GM12865 (cell line): ENCODE data around the gene THSD7B.

Source experiments
- DNase-seq: peaks from one replicate; pipeline ENCODE4 v3.0.0; 2010; ENCODE audit warnings: low read depth
- H3K4me3 ChIP-seq: 2 replicates; pipeline ENCODE4 v1.5.1; 2011; ENCODE audit warnings: mild to moderate bottlenecking, low read depth, low read length, control low read depth
- TF ChIP-seq, protein P1 (sequence below): IDR thresholded peaks from 2 replicates; pipeline ENCODE4 v1.5.1; 2011; ENCODE audit warnings: low read length, control low read depth, low read depth, inconsistent platforms; ENCODE audit not compliant: insufficient read depth; ENCODE audit errors: missing control alignments

Gene THSD7B

GRCh38 chr2:136990316-136990715, 225.0 kb downstream of the THSD7B start:
- DNase-seq, result no peak
- no peak overlapping the region for H3K4me3 ChIP-seq
- TF ChIP-seq, protein P1, sequence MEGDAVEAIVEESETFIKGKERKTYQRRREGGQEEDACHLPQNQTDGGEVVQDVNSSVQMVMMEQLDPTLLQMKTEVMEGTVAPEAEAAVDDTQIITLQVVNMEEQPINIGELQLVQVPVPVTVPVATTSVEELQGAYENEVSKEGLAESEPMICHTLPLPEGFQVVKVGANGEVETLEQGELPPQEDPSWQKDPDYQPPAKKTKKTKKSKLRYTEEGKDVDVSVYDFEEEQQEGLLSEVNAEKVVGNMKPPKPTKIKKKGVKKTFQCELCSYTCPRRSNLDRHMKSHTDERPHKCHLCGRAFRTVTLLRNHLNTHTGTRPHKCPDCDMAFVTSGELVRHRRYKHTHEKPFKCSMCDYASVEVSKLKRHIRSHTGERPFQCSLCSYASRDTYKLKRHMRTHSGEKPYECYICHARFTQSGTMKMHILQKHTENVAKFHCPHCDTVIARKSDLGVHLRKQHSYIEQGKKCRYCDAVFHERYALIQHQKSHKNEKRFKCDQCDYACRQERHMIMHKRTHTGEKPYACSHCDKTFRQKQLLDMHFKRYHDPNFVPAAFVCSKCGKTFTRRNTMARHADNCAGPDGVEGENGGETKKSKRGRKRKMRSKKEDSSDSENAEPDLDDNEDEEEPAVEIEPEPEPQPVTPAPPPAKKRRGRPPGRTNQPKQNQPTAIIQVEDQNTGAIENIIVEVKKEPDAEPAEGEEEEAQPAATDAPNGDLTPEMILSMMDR, result no peak

DNA sequence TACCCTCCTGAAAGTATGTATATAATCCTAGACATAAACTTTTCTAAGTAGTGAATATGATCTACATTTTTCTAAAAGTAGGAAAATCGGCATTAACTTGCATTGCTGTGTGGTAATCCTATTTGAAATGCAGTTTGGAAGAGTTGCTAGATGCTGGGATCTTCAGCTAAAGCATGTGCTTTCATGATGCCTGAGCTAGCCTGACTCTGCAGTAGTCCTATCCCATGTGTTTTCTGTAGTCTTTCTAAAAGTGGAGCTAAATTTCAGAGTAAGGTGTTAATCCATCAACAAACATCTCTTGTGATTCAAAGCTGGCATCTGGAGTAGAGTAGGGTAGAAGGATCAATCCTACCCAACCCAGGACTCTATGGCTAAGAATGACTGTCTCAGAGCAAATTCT, 229.4 kb downstream of the THSD7B start:
- TF ChIP-seq, protein P1, result no peak
- no peak for DNase-seq
- H3K4me3 ChIP-seq, result no peak overlapping the region

- no peak for DNase-seq
- TF ChIP-seq, protein P1, result no peak
Observed at GRCh38 chr2:136997557-136997956, 232.2 kb downstream of the THSD7B start.

DNA sequence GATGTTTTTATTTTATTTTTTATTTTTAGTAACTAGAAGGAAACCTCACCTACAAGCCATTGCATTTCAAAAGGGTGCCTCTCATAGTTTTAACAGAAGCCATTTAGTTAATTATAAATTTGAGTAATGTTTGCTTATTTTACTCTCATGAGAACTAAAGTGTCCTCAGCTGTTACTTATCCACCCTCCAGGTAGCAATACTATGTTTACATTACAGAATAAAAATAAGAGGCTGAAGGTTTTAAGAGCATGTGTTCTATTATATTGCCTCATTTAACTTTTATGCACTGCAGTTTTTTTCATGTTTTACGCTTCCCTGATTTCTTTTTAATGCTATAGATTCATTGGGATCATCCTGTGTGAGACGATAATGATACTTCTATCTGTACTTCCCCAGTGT, 235.5 kb downstream of the THSD7B start:
- no peak for DNase-seq
- H3K4me3 ChIP-seq, result no peak overlapping the region
- TF ChIP-seq, protein P1, result no peak

More at GRCh38 chr2:136997557-136997956, 232.2 kb downstream of the THSD7B start:
- no peak overlapping the region for H3K4me3 ChIP-seq

GRCh38 chr2:137002896-137003295, 237.6 kb downstream of the THSD7B start:
- no peak overlapping the region for H3K4me3 ChIP-seq
- TF ChIP-seq, protein P1, result no peak
- DNase-seq, result no peak

GRCh38 chr2:137005210-137005609, 239.9 kb downstream of the THSD7B start:
- DNase-seq, result no peak
- no peak overlapping the region for H3K4me3 ChIP-seq
- TF ChIP-seq, protein P1, result no peak

DNA sequence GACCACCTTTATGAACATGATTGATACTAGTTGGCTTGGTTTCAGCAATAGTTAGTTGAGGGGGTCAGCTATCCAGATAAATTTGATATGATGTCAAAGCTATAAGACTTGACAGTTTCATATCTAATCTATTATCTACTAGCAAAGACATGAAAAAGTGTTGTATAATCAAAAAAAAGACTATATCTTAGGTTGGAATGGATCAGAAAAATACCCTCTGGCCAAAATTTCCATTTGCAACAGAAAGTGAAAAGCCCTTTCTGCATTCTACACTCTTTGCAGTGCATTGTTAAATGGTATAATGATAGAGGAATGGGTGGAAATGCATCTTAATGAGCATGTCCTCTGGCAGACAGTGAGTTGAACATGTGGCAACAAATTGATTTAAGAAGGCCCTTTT, 242.6 kb downstream of the THSD7B start:
- no peak for DNase-seq
- TF ChIP-seq, protein P1, result no peak
- no peak overlapping the region for H3K4me3 ChIP-seq
